HepG2 (cell line): ENCODE results near the gene CPNE5. TPM values are rescaled to one million over a fixed set of nuclear protein-coding genes. Genes with fewer than 3 reads are reported as not detected.
A peak's percentile ranks its signal among the peaks of the same experiment; 100 is the strongest.

ENCODE experiments used
- FOXK1 ChIP-seq: sonication (generic); formaldehyde crosslinking; IDR thresholded peaks from 2 replicates; pipeline ENCODE4 v1.4.0; 2020; ENCODE audit warnings: low read depth, missing genetic modification reagents, borderline replicate concordance
- GPN1 ChIP-seq: sonication (generic); formaldehyde crosslinking; IDR thresholded peaks from 2 replicates; pipeline ENCODE4 v1.5.1; 2020; ENCODE audit warnings: missing genetic modification reagents, borderline replicate concordance
- HOXA5 ChIP-seq: sonication (generic); formaldehyde crosslinking; IDR thresholded peaks from 2 replicates; pipeline ENCODE4 v1.4.0; 2020; ENCODE audit warnings: missing genetic modification reagents
- MBNL3 ChIP-seq: fragments of 250-450 bp; sonication (Bioruptor Pico); conservative IDR thresholded peaks from 2 replicates; pipeline ENCODE4 v1.8.0; 2022; ENCODE audit warnings: mild to moderate bottlenecking, inconsistent platforms
- MED8 ChIP-seq: sonication (generic); formaldehyde crosslinking; IDR thresholded peaks from 2 replicates; pipeline ENCODE4 v1.8.1; 2023; ENCODE audit warnings: mild to moderate bottlenecking, missing genetic modification reagents; ENCODE audit not compliant: insufficient replicate concordance
- MEF2D ChIP-seq: sonication (generic); formaldehyde crosslinking; IDR thresholded peaks from 2 replicates; pipeline ENCODE4 v1.5.1; 2020; ENCODE audit warnings: mild to moderate bottlenecking, missing genetic modification reagents
- NFE2L1 ChIP-seq: sonication (generic); formaldehyde crosslinking; IDR thresholded peaks from 2 replicates; pipeline ENCODE4 v1.4.0; 2020; ENCODE audit warnings: missing genetic modification reagents, mild to moderate bottlenecking, borderline replicate concordance
- RCOR2 ChIP-seq: IDR thresholded peaks from 2 replicates; pipeline ENCODE4 v1.6.1; 2016; ENCODE audit warnings: missing biosample characterization, missing genetic modification reagents
- ZBTB21 ChIP-seq: sonication (generic); formaldehyde crosslinking; IDR thresholded peaks from 2 replicates; pipeline ENCODE4 v1.4.0; 2020; ENCODE audit warnings: missing genetic modification reagents
- ZFAT ChIP-seq: sonication (generic); formaldehyde crosslinking; conservative IDR thresholded peaks from 2 replicates; pipeline ENCODE4 v1.8.1; 2023; ENCODE audit warnings: missing genetic modification reagents, inconsistent platforms
- ZFP37 ChIP-seq: sonication (generic); formaldehyde crosslinking; IDR thresholded peaks from 2 replicates; pipeline ENCODE4 v1.4.0; 2020; ENCODE audit warnings: missing genetic modification reagents, borderline replicate concordance
- ZNF18 ChIP-seq: sonication (generic); formaldehyde crosslinking; IDR thresholded peaks from 2 replicates; pipeline ENCODE4 v1.8.0; 2022; ENCODE audit warnings: mild to moderate bottlenecking, missing genetic modification reagents; ENCODE audit not compliant: insufficient replicate concordance
- ZNF180 ChIP-seq: sonication (generic); formaldehyde crosslinking; IDR thresholded peaks from 2 replicates; pipeline ENCODE4 v1.4.0; 2020; ENCODE audit warnings: low read depth, missing genetic modification reagents, borderline replicate concordance
- ZNF224 ChIP-seq: sonication (generic); formaldehyde crosslinking; IDR thresholded peaks from 2 replicates; pipeline ENCODE4 v1.5.0; 2020; ENCODE audit warnings: mild to moderate bottlenecking, missing genetic modification reagents
- ZNF547 ChIP-seq: sonication (generic); formaldehyde crosslinking; IDR thresholded peaks from 2 replicates; pipeline ENCODE4 v1.5.1; 2020; ENCODE audit warnings: mild to moderate bottlenecking, missing genetic modification reagents
- ZNF710 ChIP-seq: sonication (generic); formaldehyde crosslinking; IDR thresholded peaks from 2 replicates; pipeline ENCODE4 v1.5.0; 2020; ENCODE audit warnings: mild to moderate bottlenecking, missing genetic modification reagents, borderline replicate concordance
- ZSCAN12 ChIP-seq: sonication (generic); formaldehyde crosslinking; IDR thresholded peaks from 2 replicates; pipeline ENCODE4 v1.9.0; 2021; ENCODE audit warnings: mild to moderate bottlenecking, missing genetic modification reagents
- polyA plus RNA-seq, 8 experiments: library from polyadenylated mRNA; depleted of rRNA in 3 of 8; stranded (reverse) in 7 of 8; unstranded in 1 of 8; fragments of >200 nt; fragmentation: Illumina TruSeq in 4 of 8; extraction: Trizol in 4 of 8; gene quantifications; 2 replicates each; pipeline versions ENCODE4 v1.2.1 to v1.2.3, GENCODE V29; 2011 to 2016; ENCODE audit warnings: low read depth in 4 of 8, missing spikeins in 1 of 8, mixed read lengths in 1 of 8; ENCODE audit not compliant: insufficient read depth in 1 of 8
- total RNA-seq, 5 experiments: library from RNA; depleted of rRNA; stranded (reverse); fragments of >200 nt; fragmentation: Illumina TruSeq; extraction: Trizol; gene quantifications; 2 replicates each; pipeline ENCODE4 v1.2.3, GENCODE V29; 2016; ENCODE audit warnings: low read depth in 1 of 5
- TF ChIP-seq, protein P1 (sequence below): sonication (generic); formaldehyde crosslinking; IDR thresholded peaks from 2 replicates; pipeline ENCODE4 v1.9.0; 2021; ENCODE audit warnings: missing genetic modification reagents, mild to moderate bottlenecking, borderline replicate concordance
- TF ChIP-seq, protein P2 (sequence below): sonication (generic); formaldehyde crosslinking; conservative IDR thresholded peaks from 2 replicates; pipeline ENCODE4 v1.4.0; 2020; ENCODE audit warnings: missing genetic modification reagents
- TF ChIP-seq, protein P3 (sequence below): sonication (generic); formaldehyde crosslinking; IDR thresholded peaks from 2 replicates; pipeline ENCODE4 v1.5.0; 2020; ENCODE audit warnings: mild to moderate bottlenecking, missing genetic modification reagents
- TF ChIP-seq, protein P4 (sequence below): IDR thresholded peaks from 2 replicates; pipeline ENCODE4 v1.6.1; 2016; ENCODE audit warnings: low read depth, borderline replicate concordance

Gene CPNE5
- total and polyA plus RNA-seq, 2 of the 13 experiments (the other 11 are each of a cell fraction or from before 2014, with no cell fraction given): 0.16 TPM; not detected in 1

GRCh38 chr6:36829919-36830544, 9.2 kb downstream of the CPNE5 start (continued):
- TF ChIP-seq MBNL3 (CRISPR knock-in tag): no peak
- TF ChIP-seq ZNF224 (CRISPR knock-in tag): no peak
- TF ChIP-seq ZFAT (CRISPR knock-in tag): no peak
- peak; percentile 97 for TF ChIP-seq RCOR2
- 0 out of 2 replicates have a peak, but pooled peaks have one; percentile 47 for TF ChIP-seq ZFP37 (CRISPR knock-in tag)
- TF ChIP-seq ZNF180 (CRISPR knock-in tag): no peak
- TF ChIP-seq, protein P1, sequence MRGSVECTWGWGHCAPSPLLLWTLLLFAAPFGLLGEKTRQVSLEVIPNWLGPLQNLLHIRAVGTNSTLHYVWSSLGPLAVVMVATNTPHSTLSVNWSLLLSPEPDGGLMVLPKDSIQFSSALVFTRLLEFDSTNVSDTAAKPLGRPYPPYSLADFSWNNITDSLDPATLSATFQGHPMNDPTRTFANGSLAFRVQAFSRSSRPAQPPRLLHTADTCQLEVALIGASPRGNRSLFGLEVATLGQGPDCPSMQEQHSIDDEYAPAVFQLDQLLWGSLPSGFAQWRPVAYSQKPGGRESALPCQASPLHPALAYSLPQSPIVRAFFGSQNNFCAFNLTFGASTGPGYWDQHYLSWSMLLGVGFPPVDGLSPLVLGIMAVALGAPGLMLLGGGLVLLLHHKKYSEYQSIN (CRISPR knock-in tag): no peak
- no peak for TF ChIP-seq ZSCAN12 (CRISPR knock-in tag)
- peak; percentile 63; the same call in 1 of the 2 replicates for TF ChIP-seq HOXA5
- peak; percentile 97 for TF ChIP-seq ZBTB21 (CRISPR knock-in tag)
- TF ChIP-seq, protein P2, sequence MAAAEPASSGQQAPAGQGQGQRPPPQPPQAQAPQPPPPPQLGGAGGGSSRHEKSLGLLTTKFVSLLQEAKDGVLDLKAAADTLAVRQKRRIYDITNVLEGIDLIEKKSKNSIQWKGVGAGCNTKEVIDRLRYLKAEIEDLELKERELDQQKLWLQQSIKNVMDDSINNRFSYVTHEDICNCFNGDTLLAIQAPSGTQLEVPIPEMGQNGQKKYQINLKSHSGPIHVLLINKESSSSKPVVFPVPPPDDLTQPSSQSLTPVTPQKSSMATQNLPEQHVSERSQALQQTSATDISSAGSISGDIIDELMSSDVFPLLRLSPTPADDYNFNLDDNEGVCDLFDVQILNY: no peak
- no peak for TF ChIP-seq ZNF18 (CRISPR knock-in tag)
- TF ChIP-seq, protein P3, sequence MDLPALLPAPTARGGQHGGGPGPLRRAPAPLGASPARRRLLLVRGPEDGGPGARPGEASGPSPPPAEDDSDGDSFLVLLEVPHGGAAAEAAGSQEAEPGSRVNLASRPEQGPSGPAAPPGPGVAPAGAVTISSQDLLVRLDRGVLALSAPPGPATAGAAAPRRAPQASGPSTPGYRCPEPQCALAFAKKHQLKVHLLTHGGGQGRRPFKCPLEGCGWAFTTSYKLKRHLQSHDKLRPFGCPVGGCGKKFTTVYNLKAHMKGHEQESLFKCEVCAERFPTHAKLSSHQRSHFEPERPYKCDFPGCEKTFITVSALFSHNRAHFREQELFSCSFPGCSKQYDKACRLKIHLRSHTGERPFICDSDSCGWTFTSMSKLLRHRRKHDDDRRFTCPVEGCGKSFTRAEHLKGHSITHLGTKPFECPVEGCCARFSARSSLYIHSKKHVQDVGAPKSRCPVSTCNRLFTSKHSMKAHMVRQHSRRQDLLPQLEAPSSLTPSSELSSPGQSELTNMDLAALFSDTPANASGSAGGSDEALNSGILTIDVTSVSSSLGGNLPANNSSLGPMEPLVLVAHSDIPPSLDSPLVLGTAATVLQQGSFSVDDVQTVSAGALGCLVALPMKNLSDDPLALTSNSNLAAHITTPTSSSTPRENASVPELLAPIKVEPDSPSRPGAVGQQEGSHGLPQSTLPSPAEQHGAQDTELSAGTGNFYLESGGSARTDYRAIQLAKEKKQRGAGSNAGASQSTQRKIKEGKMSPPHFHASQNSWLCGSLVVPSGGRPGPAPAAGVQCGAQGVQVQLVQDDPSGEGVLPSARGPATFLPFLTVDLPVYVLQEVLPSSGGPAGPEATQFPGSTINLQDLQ (CRISPR knock-in tag): no peak
- TF ChIP-seq, protein P4, sequence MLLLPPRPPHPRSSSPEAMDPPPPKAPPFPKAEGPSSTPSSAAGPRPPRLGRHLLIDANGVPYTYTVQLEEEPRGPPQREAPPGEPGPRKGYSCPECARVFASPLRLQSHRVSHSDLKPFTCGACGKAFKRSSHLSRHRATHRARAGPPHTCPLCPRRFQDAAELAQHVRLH (CRISPR knock-in tag): peak; percentile 79; the same call in 1 of the 2 replicates
- TF ChIP-seq NFE2L1 (CRISPR knock-in tag): no peak
- peak; percentile 45 for TF ChIP-seq MEF2D (CRISPR knock-in tag)
- TF ChIP-seq FOXK1 (CRISPR knock-in tag): peak; percentile 62; the same call in 1 of the 2 replicates
- no peak; the same call in 1 of the 2 replicates for TF ChIP-seq ZNF547
- no peak for TF ChIP-seq MED8 (CRISPR knock-in tag)
- no peak; the same call in 1 of the 2 replicates for TF ChIP-seq ZNF710 (CRISPR knock-in tag)
- no peak for TF ChIP-seq GPN1
